Measurements from ENCODE around the gene DDX28.

DNA sequence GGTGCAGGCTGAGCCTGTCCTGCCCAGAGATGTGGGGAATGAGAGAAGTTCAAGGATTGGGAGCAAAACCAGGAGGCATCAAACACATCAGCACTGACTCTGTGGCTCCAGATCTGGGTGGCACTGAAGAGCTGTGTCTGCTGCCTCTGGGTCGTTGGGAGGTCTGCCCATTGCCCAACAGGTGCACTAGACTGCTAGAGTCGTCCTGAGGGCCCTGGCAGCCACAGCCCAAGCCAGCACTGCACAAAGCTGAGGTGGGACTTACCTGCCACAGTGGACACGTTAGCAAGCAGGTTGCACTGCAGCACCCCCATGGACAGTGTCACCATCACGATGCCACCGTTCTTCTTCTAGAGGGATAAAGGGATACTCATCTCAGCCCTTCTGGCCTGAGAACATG is 46.0 kb downstream of the DDX28 start:
- TF ChIP-seq, protein P1, sequence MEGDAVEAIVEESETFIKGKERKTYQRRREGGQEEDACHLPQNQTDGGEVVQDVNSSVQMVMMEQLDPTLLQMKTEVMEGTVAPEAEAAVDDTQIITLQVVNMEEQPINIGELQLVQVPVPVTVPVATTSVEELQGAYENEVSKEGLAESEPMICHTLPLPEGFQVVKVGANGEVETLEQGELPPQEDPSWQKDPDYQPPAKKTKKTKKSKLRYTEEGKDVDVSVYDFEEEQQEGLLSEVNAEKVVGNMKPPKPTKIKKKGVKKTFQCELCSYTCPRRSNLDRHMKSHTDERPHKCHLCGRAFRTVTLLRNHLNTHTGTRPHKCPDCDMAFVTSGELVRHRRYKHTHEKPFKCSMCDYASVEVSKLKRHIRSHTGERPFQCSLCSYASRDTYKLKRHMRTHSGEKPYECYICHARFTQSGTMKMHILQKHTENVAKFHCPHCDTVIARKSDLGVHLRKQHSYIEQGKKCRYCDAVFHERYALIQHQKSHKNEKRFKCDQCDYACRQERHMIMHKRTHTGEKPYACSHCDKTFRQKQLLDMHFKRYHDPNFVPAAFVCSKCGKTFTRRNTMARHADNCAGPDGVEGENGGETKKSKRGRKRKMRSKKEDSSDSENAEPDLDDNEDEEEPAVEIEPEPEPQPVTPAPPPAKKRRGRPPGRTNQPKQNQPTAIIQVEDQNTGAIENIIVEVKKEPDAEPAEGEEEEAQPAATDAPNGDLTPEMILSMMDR (IDR thresholded peaks at IDR 0.05) = no peak
- no peak for TF ChIP-seq POLR2A (IDR thresholded peaks at IDR 0.05)
